Measurements from ENCODE around the gene TMEM62.
"Not testable (repeated sequence)": the region's sequence is repeated elsewhere in the genome, so short reads cannot be mapped to it uniquely, and the experiment has no call there.

Gene TMEM62

DNA sequence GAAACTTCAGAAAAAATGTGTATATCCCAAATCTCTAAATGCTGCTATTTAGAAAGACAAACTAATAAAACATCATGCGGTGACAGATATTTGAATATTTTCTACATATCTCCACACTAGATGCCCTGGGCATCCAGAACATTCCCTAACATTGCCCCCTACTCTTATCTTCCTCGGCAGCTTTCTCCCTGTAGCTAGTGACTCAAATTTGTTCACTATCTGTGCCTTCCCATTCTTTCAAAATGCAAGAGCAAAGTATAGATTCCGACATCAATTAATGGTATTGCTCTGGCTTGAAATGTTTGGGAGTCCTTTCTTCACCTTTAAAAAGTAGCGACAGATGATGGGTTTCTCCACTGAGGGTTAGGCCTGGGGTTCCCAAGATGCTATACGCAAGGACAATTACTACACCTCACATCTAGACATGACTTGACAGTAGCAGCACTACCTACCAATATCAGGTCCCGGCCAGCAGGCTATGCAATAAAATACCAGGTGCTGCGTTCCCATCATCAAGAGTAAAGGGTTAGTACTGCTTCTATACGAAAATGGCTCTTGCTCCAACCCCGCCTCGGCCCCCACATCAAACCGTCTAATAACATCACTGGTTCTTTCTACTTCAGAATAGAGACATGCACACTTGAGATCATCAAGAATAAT lies 28.2 kb upstream of the TMEM62 start:
- H3K4me1 Mint-ChIP-seq = peaks cover 49% of the 10 kb centered on the region
- H3K36me3 Mint-ChIP-seq (ENCODE audit: low read depth) = peaks cover 32% of the 10 kb centered on the region
- H3K9me3 Mint-ChIP-seq = no peaks in the 10 kb centered on the region
- H3K4me3 Mint-ChIP-seq = peak overlapping the region; percentile 89
- ATAC-seq (peak; percentile 44), DNase-seq (peak; percentile 15)
- H3K27ac Mint-ChIP-seq = peak overlapping the region; percentile 98
- H3K27me3 Mint-ChIP-seq = no peaks in the 10 kb centered on the region

DNA sequence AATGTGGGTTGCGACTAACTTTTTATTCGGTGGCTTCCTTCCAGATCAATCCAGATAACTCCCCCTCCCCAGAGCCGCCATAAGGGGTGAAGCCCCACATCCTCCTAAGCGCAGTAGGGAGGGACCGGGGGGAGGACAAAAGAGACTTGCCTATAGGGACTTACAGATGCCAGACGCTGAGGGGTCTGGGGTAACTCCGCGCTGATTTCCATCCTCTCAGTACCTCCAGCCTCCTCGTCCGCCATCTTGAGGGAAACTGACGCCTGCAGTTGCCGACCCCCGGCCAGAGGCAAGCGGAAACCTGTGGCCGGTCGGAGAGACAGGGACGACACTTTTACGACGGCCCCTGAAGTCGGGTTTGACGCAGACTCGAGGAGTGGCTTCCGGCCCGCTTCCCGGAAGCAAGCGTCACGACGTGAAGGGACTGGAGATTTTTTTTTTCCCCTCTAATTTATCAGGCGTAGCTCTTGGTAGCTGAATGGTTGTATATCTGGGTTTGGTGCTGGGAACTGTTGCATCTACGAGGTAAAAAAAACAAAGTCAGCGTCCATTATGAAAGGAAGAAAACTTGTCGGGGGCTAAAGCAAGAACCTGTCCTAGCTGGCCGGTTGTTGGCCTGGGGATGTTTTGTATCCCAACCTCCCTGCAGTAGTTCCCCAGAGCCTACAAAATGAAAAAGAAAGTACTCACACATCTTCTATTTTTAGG lies 27.5 kb upstream of the TMEM62 start, which contains the start of gene UBR1:
UBR1 (minus strand) TSS at position 261 of the 708 bp plus-strand sequence; CDS start at position 245, 16 bp downstream.
- DNase-seq (peak; percentile 89), ATAC-seq (peak; percentile 94)
- Mint-ChIP-seq H3K9me3 (no peaks in the 10 kb centered on the region), H3K27ac (peak within 1 kb of the TSS; percentile 98), H3K36me3 (ENCODE audit: low read depth) (peaks cover 27% of the 10 kb centered on the region), H3K4me1 (peaks cover 42% of the 10 kb centered on the region), H3K27me3 (no peaks in the 10 kb centered on the region), H3K4me3 (peak within 1 kb of the TSS; percentile 89)

DNA sequence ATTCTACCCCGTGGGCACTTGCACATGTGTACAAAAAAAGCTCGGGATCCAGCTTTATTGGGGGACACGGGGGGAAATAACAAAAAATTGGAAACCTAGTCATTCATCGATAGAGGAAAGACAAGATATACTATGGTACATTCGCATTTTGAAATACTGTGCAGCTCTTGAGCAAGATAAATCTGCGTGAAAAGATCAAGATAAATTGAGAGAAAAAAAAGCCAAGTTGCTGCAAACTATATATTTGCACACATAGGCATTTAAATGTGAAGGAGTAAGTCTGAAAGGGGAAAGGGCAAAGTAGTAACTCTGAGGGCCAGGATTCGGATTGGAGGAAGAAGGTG lies 26.9 kb upstream of the TMEM62 start:
- Mint-ChIP-seq H3K4me1 (peaks cover 37% of the 10 kb centered on the region), H3K27me3 (no peaks in the 10 kb centered on the region), H3K27ac (peak overlapping the region; percentile 98), H3K36me3 (ENCODE audit: low read depth) (peaks cover 23% of the 10 kb centered on the region), H3K9me3 (no peaks in the 10 kb centered on the region), H3K4me3 (peak overlapping the region; percentile 89)
- DNase-seq = no peak
- ATAC-seq = no peak

DNA sequence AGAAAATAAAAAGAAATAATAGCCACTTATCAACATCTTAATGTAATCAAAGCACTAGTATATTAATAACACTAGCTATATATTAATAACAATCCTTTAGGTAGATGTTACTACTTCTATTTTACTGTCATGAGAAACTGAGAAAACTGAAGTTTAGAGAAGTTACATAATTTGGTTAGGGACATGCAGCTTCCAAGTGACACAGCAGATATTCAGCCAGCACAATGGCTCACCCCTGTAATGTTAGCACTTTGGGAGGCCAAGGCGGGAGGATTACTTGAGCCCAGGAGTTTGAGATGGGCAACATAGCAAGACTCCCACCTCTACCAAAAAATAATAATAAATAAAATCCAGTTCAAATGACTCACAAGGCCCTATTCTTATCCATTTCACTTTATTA lies 25.6 kb upstream of the TMEM62 start:
- Mint-ChIP-seq H3K9me3 (no peaks in the 10 kb centered on the region), H3K4me1 (peaks cover 29% of the 10 kb centered on the region), H3K36me3 (ENCODE audit: low read depth) (peaks cover 14% of the 10 kb centered on the region), H3K4me3 (no peak overlapping the region), H3K27ac (no peak overlapping the region), H3K27me3 (no peaks in the 10 kb centered on the region)
- ATAC-seq (no peak), DNase-seq (no peak)

DNA sequence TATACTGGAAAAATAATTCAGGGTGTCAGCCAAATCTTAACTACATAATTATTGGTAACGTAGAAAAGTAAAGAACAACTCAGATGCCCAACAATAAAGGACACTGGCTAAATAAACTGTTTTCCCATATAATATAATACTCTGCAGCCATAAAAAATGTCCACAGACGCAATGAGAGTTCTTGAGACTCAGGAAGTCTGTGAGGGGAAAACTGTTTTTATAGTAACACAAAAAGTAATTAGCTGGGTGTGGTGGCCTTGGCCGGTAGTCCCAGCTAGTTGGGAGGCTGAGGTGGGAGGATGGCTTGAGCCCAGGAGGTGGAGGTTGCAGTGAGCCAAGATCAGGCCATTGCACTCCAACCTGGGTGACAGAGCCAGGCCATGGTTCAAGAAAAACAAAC lies 22.0 kb upstream of the TMEM62 start:
- Mint-ChIP-seq H3K27ac (no peak overlapping the region), H3K4me3 (no peak overlapping the region), H3K4me1 (peaks cover 4% of the 10 kb centered on the region), H3K27me3 (no peaks in the 10 kb centered on the region), H3K36me3 (ENCODE audit: low read depth) (no peaks in the 10 kb centered on the region), H3K9me3 (no peaks in the 10 kb centered on the region)
- DNase-seq (no peak), ATAC-seq (no peak)

GRCh38 chr15:43118286-43118685 lies 15.1 kb upstream of the TMEM62 start:
- peaks cover 21% of the 10 kb centered on the region for H3K4me1 Mint-ChIP-seq
- ATAC-seq (no peak), DNase-seq (no peak)
- H3K4me3 Mint-ChIP-seq = no peak overlapping the region
- H3K27ac Mint-ChIP-seq = no peak overlapping the region
- H3K27me3 Mint-ChIP-seq = no peaks in the 10 kb centered on the region
- H3K36me3 Mint-ChIP-seq (ENCODE audit: low read depth) = no peaks in the 10 kb centered on the region
- H3K9me3 Mint-ChIP-seq = no peaks in the 10 kb centered on the region

GRCh38 chr15:43118829-43119228 lies 14.6 kb upstream of the TMEM62 start:
- ATAC-seq = no peak
- no peak overlapping the region for H3K4me3 Mint-ChIP-seq
- H3K27ac Mint-ChIP-seq = no peak overlapping the region
- H3K27me3 Mint-ChIP-seq = no peaks in the 10 kb centered on the region
- peaks cover 24% of the 10 kb centered on the region for H3K4me1 Mint-ChIP-seq
- no peaks in the 10 kb centered on the region for H3K36me3 Mint-ChIP-seq (ENCODE audit: low read depth)
- DNase-seq = no peak
- H3K9me3 Mint-ChIP-seq = no peaks in the 10 kb centered on the region

DNA sequence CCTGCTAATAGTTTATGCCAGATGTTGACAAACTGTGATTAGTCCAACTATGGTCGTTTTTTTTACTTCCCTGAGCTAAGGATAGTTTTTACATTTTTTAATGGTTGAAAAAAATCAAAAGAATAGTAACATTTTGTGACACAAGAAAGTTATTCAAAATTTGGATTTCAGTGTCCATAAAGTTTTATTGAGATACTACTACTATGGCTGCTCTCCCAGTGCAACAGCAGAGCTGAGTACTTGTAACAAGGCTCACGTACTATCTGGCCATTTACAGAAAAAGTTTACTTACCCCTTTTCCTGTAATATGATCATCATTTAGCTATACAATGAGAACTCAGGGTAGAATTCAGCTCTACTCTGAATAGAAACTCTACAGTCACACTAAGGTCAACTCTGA lies 11.5 kb upstream of the TMEM62 start:
- H3K27me3 Mint-ChIP-seq = peaks cover 3% of the 10 kb centered on the region
- H3K4me3 Mint-ChIP-seq = peak overlapping the region; percentile 87
- H3K4me1 Mint-ChIP-seq = peaks cover 26% of the 10 kb centered on the region
- DNase-seq (no peak), ATAC-seq (no peak)
- no peaks in the 10 kb centered on the region for H3K9me3 Mint-ChIP-seq
- H3K27ac Mint-ChIP-seq = no peak overlapping the region
- H3K36me3 Mint-ChIP-seq (ENCODE audit: low read depth) = no peaks in the 10 kb centered on the region

GRCh38 chr15:43125100-43125661 lies 8.2 kb upstream of the TMEM62 start:
- H3K27ac Mint-ChIP-seq = no peak overlapping the region
- ATAC-seq = no peak

DNA sequence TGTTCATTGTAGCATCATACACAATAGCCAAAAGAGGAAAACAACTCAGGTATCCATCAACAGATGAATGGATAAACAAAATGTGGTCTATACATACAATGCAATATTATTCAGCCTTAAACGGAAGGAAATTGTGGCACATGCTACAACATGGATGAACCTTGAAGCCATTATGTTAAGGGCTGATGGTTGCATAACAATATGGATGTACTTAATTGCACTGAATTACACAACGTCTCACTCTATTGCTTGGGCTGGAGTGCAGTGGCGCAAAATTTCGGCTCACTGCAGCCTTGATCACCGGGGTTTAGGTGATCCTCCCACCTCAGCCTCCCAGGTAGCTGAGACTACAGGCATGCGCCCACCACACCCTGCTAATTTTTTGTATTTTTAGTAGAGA lies 7.0 kb upstream of the TMEM62 start:
- Mint-ChIP-seq H3K27me3 (peaks cover 8% of the 10 kb centered on the region), H3K36me3 (ENCODE audit: low read depth) (peaks cover 3% of the 10 kb centered on the region), H3K9me3 (no peaks in the 10 kb centered on the region), H3K4me1 (peaks cover 17% of the 10 kb centered on the region), H3K4me3 (no peak overlapping the region), H3K27ac (no peak overlapping the region)
- DNase-seq (no peak), ATAC-seq (no peak)

More at GRCh38 chr15:43125100-43125661, 8.2 kb upstream of the TMEM62 start:
- Mint-ChIP-seq H3K27me3 (peaks cover 8% of the 10 kb centered on the region), H3K9me3 (no peaks in the 10 kb centered on the region), H3K4me1 (peaks cover 17% of the 10 kb centered on the region), H3K36me3 (ENCODE audit: low read depth) (peaks cover 3% of the 10 kb centered on the region), H3K4me3 (no peak overlapping the region)
- no peak for DNase-seq

GRCh38 chr15:43127752-43128151 lies 5.6 kb upstream of the TMEM62 start:
- H3K27ac Mint-ChIP-seq = no peak overlapping the region
- peaks cover 12% of the 10 kb centered on the region for H3K4me1 Mint-ChIP-seq
- ATAC-seq = no peak
- DNase-seq = no peak
- H3K27me3 Mint-ChIP-seq = peaks cover 8% of the 10 kb centered on the region
- H3K9me3 Mint-ChIP-seq = no peaks in the 10 kb centered on the region
- H3K4me3 Mint-ChIP-seq = no peak overlapping the region
- peaks cover 3% of the 10 kb centered on the region for H3K36me3 Mint-ChIP-seq (ENCODE audit: low read depth)

DNA sequence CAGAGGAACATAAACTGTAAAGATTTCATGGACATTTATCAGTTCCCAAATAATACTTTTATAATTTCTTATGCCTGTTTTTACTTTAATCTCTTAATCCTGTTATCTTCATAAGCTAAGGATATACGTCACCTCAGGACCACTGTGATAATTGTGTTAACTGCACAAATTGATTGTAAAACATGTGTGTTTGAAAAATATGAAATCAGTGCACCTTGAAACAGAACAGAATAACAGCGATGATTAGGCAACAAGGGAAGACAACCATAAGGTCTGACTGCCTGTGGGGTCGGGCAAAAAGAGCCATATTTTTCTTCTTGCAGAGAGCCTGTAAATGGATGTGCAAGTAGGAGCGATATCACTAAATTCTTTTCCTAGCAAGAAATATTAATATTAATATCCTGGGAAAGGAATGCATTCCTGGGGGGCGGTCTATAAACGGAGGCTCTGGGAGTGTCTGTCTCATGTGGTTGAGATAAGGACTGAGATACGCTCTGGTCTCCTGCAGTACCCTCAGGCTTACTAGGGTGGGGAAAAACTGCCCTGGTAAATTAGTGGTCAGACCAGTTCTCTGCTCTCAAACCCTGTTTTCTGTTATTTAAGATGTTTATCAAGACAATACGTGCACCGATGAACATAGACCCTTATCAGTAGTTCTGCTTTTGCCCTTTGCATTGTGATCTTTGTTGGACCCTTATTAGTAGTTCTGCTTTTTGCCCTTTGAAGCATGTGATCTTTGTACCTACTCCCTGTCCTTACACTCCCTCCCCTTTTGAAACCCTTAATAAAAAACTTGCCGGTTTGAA lies 5.0 kb upstream of the TMEM62 start:
- not testable (repeated sequence) for H3K4me3 Mint-ChIP-seq; H3K36me3 Mint-ChIP-seq (ENCODE audit: low read depth); ATAC-seq; H3K27me3 Mint-ChIP-seq; H3K9me3 Mint-ChIP-seq; DNase-seq; H3K27ac Mint-ChIP-seq
- peaks cover 12% of the 10 kb centered on the region for H3K4me1 Mint-ChIP-seq

DNA sequence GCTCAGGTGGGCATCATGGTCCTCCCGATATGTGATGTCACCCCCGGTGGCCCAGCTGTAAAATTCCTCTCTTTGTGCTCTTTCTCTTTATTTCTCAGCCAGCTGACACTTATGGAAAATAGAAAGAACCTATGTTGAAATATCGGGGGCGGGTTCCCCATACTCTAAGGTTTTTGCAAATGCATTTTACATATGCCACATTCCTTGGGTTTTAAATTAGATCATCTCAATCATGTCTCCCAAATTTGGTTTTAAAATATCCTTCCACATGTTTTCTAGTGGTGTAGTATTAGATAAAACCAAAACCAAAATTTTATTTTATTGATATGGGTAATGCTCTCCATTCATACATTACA lies 4.4 kb upstream of the TMEM62 start:
- Mint-ChIP-seq H3K27me3 (peaks cover 8% of the 10 kb centered on the region), H3K4me3 (no peak overlapping the region), H3K4me1 (peaks cover 8% of the 10 kb centered on the region), H3K36me3 (ENCODE audit: low read depth) (peaks cover 3% of the 10 kb centered on the region), H3K9me3 (no peaks in the 10 kb centered on the region), H3K27ac (no peak overlapping the region)
- ATAC-seq = no peak
- DNase-seq = no peak

DNA sequence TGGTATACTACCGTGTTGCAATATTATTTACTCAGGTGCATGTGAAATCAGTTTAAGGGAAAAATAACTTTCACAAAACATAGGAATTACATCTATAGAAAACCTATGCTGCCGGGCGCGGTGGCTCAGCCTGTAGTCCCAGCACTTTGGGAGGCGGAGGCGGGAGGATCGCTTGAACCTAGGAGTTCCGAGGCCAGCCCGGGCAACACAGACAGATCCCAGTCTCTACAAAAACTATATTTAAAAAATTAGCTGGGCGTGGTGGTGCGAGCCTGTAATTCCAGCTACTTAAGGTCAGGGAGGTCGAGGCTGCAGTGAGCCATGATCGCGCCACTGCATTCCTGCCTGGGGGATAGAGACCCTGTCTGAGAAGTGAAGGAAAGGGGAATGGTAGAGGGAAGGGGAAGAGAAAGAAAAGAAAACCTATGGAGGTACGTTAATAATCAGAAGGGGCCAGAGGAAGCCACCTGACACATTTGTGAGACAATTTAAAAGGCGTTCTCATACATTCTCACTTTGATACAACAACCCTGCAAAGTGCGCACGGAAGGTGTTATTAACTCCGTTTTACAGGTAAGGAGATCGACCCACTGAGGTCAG lies 456 bp upstream of the TMEM62 start:
- ATAC-seq = no peak
- Mint-ChIP-seq H3K27me3 (no peaks in the 10 kb centered on the region), H3K27ac (peak overlapping the region; percentile 85), H3K36me3 (ENCODE audit: low read depth) (peaks cover 13% of the 10 kb centered on the region), H3K4me3 (peak overlapping the region; percentile 82), H3K4me1 (peaks cover 27% of the 10 kb centered on the region), H3K9me3 (no peaks in the 10 kb centered on the region)
- DNase-seq = no peak
